CD4-positive, alpha-beta T cell (primary cell): ENCODE data around the gene PAN2. TPM values are rescaled to one million over a fixed set of nuclear protein-coding genes. Genes with fewer than 3 reads are reported as not detected.
A peak's percentile ranks its signal among the peaks of the same experiment; 100 is the strongest.
"Not testable (repeated sequence)": the region's sequence is repeated elsewhere in the genome, so short reads cannot be mapped to it uniquely, and the experiment has no call there.

Experiments used
- ATAC-seq: fragments of 200-7000 bp; cut with Tn5 transposase; one replicate; pipeline ENCODE4 v1.10.0; 2022; ENCODE audit warnings: mild to moderate bottlenecking; ENCODE audit not compliant: poor library complexity
- CTCF ChIA-PET: fragments of 350-600 bp; sonication (Branson Sonifier 250); formaldehyde crosslinking; loops from one replicate; lab custom pipeline; 2021; ENCODE audit warnings: antibody characterized with exemption, inconsistent platforms; lab: Charles Lee
- POLR2A ChIA-PET: fragments of 350-600 bp; sonication (Branson Sonifier 250); formaldehyde crosslinking; loops from one replicate; lab custom pipeline; 2021; ENCODE audit warnings: antibody characterized with exemption, inconsistent platforms; lab: Charles Lee
- DNase-seq, 14 experiments: peaks; one replicate each; pipeline ENCODE4 v3.0.0-alpha.2; 2013 to 2020; ENCODE audit warnings: mixed read lengths in 2 of 14
- H3K27ac ChIP-seq, 2 donors: one replicate each; pipeline versions ENCODE4 v1.5.1 to v1.7.0; 2013; ENCODE audit warnings: low read length in 2 of 2, low read depth in 1 of 2, mild to moderate bottlenecking in 1 of 2
- H3K27me3 ChIP-seq, 2 experiments: 1 replicate in 1 of 2; 2 replicates in 1 of 2; pipeline versions ENCODE4 v1.6.1 to v1.7.0; 2013; ENCODE audit warnings: low read length in 2 of 2, control low read depth in 1 of 2, mild to moderate bottlenecking in 1 of 2, moderate library complexity in 1 of 2; ENCODE audit not compliant: insufficient read depth in 2 of 2, control insufficient read depth in 1 of 2
- H3K36me3 ChIP-seq: one replicate; pipeline ENCODE4 v1.6.1; 2013; ENCODE audit warnings: low read length, control low read depth; ENCODE audit not compliant: insufficient read depth
- H3K4me1 ChIP-seq: one replicate; pipeline ENCODE4 v1.6.1; 2013; ENCODE audit warnings: low read length, control low read depth; ENCODE audit not compliant: insufficient read depth
- H3K4me3 ChIP-seq: one replicate; pipeline ENCODE4 v1.5.1; 2013; ENCODE audit warnings: mild to moderate bottlenecking, low read length, moderate library complexity
- H3K9me3 ChIP-seq, 2 experiments: 1 replicate in 1 of 2; 2 replicates in 1 of 2; pipeline versions ENCODE4 v1.6.1 to v1.7.0; 2013; ENCODE audit warnings: low read length in 2 of 2, mild to moderate bottlenecking in 2 of 2, control low read depth in 1 of 2, moderate library complexity in 1 of 2; ENCODE audit not compliant: control insufficient read depth in 1 of 2, insufficient read depth in 1 of 2
- H3K27ac Mint-ChIP-seq: one replicate; pipeline ENCODE4 v1.8.0; 2020; ENCODE audit warnings: mixed read lengths
- H3K27me3 Mint-ChIP-seq: one replicate; pipeline ENCODE4 v1.8.0; 2021; ENCODE audit warnings: mixed read lengths
- H3K36me3 Mint-ChIP-seq: one replicate; pipeline ENCODE4 v1.8.0; 2021; ENCODE audit warnings: low read depth, mixed read lengths
- H3K4me1 Mint-ChIP-seq: one replicate; pipeline ENCODE4 v1.8.0; 2021; ENCODE audit warnings: low read depth, mixed read lengths
- H3K4me3 Mint-ChIP-seq: one replicate; pipeline ENCODE4 v1.8.0; 2020; ENCODE audit warnings: mild to moderate bottlenecking, mixed read lengths
- H3K9me3 Mint-ChIP-seq: one replicate; pipeline ENCODE4 v1.8.0; 2020; ENCODE audit warnings: mixed read lengths
- CTCF ChIP-seq: fragments of 200-600 bp; IDR thresholded peaks from one replicate; pipeline ENCODE4 v1.8.0; 2022; ENCODE audit warnings: antibody characterized with exemption, mild to moderate bottlenecking
- intact Hi-C, 2 experiments: fragments of 100-400 bp; cut with DNase I in 1 of 2; cut with micrococcal nuclease in 1 of 2; formaldehyde crosslinking; loops; one replicate each; pipeline versions ENCODE4 v1.15.1 to v1.9.0; 2023 to 2025; cut with DNase I, micrococcal nuclease
- total RNA-seq, 174 experiments: library from RNA in 2 of 174; stranded (reverse) in 2 of 174; gene quantifications; one replicate each; pipeline ENCODE4 v1.2.3 and lab custom pipeline; 2021 to 2026

Gene PAN2
- total RNA-seq, 2 experiments from 2014 or later, result 104 to 107 TPM

GRCh38 chr12:56288705-56289387, 45.0 kb downstream of the PAN2 start:
- H3K27me3 ChIP-seq, result no peaks in the 10 kb centered on the region
- intact Hi-C loops, result no loop called here
- H3K36me3 Mint-ChIP-seq, result peaks cover 55% of the 10 kb centered on the region
- POLR2A ChIA-PET, result interaction anchor here (1.4 kb wide), 1 partner anchor 66 kb away, joined by 3 read pairs; no protein-coding TSS in a partner anchor
- no peaks in the 10 kb centered on the region for H3K27me3 Mint-ChIP-seq
- ATAC-seq, result no peak
- CTCF ChIA-PET, result interaction anchor here (1.0 kb wide), 1 partner anchor 10 kb away, joined by 3 read pairs; no protein-coding TSS in a partner anchor
- TF ChIP-seq CTCF, result no peak
- peaks cover 55% of the 10 kb centered on the region for H3K36me3 ChIP-seq
- no peaks in the 10 kb centered on the region for H3K9me3 ChIP-seq
- no peaks in the 10 kb centered on the region for H3K9me3 Mint-ChIP-seq
- H3K4me3 ChIP-seq, result no peak overlapping the region
- peaks cover 28% of the 10 kb centered on the region for H3K4me1 Mint-ChIP-seq
- H3K27ac ChIP-seq, result no peak overlapping the region
- H3K4me1 ChIP-seq, result peaks cover 22% of the 10 kb centered on the region
- H3K27ac Mint-ChIP-seq, result no peak overlapping the region
- no peak for DNase-seq
- H3K4me3 Mint-ChIP-seq, result no peak overlapping the region

GRCh38 chr12:56286044-56286830, 47.6 kb downstream of the PAN2 start:
- Mint-ChIP-seq H3K27me3 (no peaks in the 10 kb centered on the region), H3K27ac (peak overlapping the region; percentile 44), H3K9me3 (no peaks in the 10 kb centered on the region), H3K4me1 (peaks cover 14% of the 10 kb centered on the region), H3K36me3 (peaks cover 69% of the 10 kb centered on the region), H3K4me3 (no peak overlapping the region)
- ATAC-seq (no peak), DNase-seq (no peak)
- Histone ChIP-seq H3K27me3 (no peaks in the 10 kb centered on the region), H3K4me3 (no peak overlapping the region), H3K27ac (no peak overlapping the region), H3K36me3 (peaks cover 72% of the 10 kb centered on the region), H3K9me3 (no peaks in the 10 kb centered on the region), H3K4me1 (peaks cover 11% of the 10 kb centered on the region)
- no peak for TF ChIP-seq CTCF
- CTCF ChIA-PET, result interaction anchor here (0.8 to 1.2 kb wide), 3 partner anchors 13 to 97 kb away, joined by 3 to 4 read pairs (median 4); partner anchors contain the start of genes ANKRD52 and SMARCC2
- intact Hi-C loops, result no loop called here
- POLR2A ChIA-PET, result interaction anchor here (1.1 kb wide), 1 partner anchor 30 kb away, joined by 3 read pairs; no protein-coding TSS in a partner anchor

GRCh38 chr12:56284263-56284662, 49.5 kb downstream of the PAN2 start:
- H3K36me3 Mint-ChIP-seq, result peaks cover 60% of the 10 kb centered on the region
- POLR2A ChIA-PET, ATAC-seq: not testable (repeated sequence)

More at GRCh38 chr12:56284263-56284662, 49.5 kb downstream of the PAN2 start:
- H3K4me1 Mint-ChIP-seq, H3K4me1 ChIP-seq, H3K27me3 Mint-ChIP-seq, H3K27ac Mint-ChIP-seq, H3K4me3 Mint-ChIP-seq, DNase-seq, H3K4me3 ChIP-seq, intact Hi-C loops, H3K27me3 ChIP-seq, H3K27ac ChIP-seq, H3K9me3 Mint-ChIP-seq, H3K9me3 ChIP-seq, CTCF ChIA-PET: not testable (repeated sequence)
- H3K36me3 ChIP-seq, result peaks cover 70% of the 10 kb centered on the region
